Coronary artery (tissue), 2 donors: Measurements from ENCODE around the gene ADAMTSL3.
A peak's percentile ranks its signal among the peaks of the same experiment; 100 is the strongest.

Source experiments
- DNase-seq: peaks from one replicate; pipeline ENCODE4 v3.0.0-alpha.2; 2017; ENCODE audit warnings: low spot score
- H3K27ac ChIP-seq, 2 donors: fragments of 200-600 bp; sonication (generic); one replicate each; pipeline ENCODE4 v1.5.1; 2016 to 2019
- H3K4me3 ChIP-seq: fragments of 200-600 bp; sonication (generic); 2 replicates; pipeline ENCODE4 v1.5.1; 2016; ENCODE audit warnings: mild to moderate bottlenecking, moderate library complexity
- CTCF ChIP-seq: fragments of 200-600 bp; sonication (generic); IDR thresholded peaks from one replicate; pipeline ENCODE4 v1.5.1; 2019; ENCODE audit warnings: antibody characterized with exemption

ADAMTSL3 gene

GRCh38 chr15:83838763-83839162 lies 184.8 kb downstream of the ADAMTSL3 start:
- no peak overlapping the region for H3K4me3 ChIP-seq
- no peak for TF ChIP-seq CTCF
- no peak for DNase-seq
- H3K27ac ChIP-seq: no peak overlapping the region

GRCh38 chr15:83842281-83842680 lies 188.4 kb downstream of the ADAMTSL3 start:
- no peak overlapping the region for H3K27ac ChIP-seq
- no peak for TF ChIP-seq CTCF
- H3K4me3 ChIP-seq: no peak overlapping the region
- DNase-seq: no peak

- H3K4me3 ChIP-seq: no peak overlapping the region
- DNase-seq: no peak
- TF ChIP-seq CTCF: no peak
- H3K27ac ChIP-seq: no peak overlapping the region
These were observed 189.5 kb downstream of the ADAMTSL3 start for GRCh38 chr15:83843471-83843871.

- Histone ChIP-seq H3K27ac (peak overlapping the region in 1 of 2 donors; percentile 29), H3K4me3 (no peak overlapping the region)
- DNase-seq: no peak
- no peak for TF ChIP-seq CTCF
These were observed 190.8 kb downstream of the ADAMTSL3 start for GRCh38 chr15:83844742-83845141.

GRCh38 chr15:83845230-83845629 lies 191.3 kb downstream of the ADAMTSL3 start:
- no peak for DNase-seq
- no peak for TF ChIP-seq CTCF
- Histone ChIP-seq H3K27ac (peak overlapping the region in 1 of 2 donors; percentile 29), H3K4me3 (no peak overlapping the region)

GRCh38 chr15:83846847-83847246 lies 192.9 kb downstream of the ADAMTSL3 start:
- no peak for DNase-seq
- Histone ChIP-seq H3K27ac (no peak overlapping the region), H3K4me3 (no peak overlapping the region)
- TF ChIP-seq CTCF: no peak

- no peak for DNase-seq
- TF ChIP-seq CTCF: no peak
- H3K27ac ChIP-seq: peak overlapping the region in 1 of 2 donors; percentile 15
- H3K4me3 ChIP-seq: no peak overlapping the region
These were observed 194.6 kb downstream of the ADAMTSL3 start for GRCh38 chr15:83848315-83849050.
